GM13977 (cell line): ENCODE results near the gene STXBP6.

Experiments used
- DNase-seq: peaks from one replicate; pipeline ENCODE4 v3.0.0; 2012; ENCODE audit warnings: low spot score
- in situ Hi-C: fragments of 300-500 bp; cut with MboI; formaldehyde crosslinking; loops from one replicate; pipeline ENCODE4 v1.12.0; 2022; ENCODE audit warnings: low sequenced_read_pairs, low pct_unique_long_range_greater_than_20kb, mixed read lengths, inconsistent platforms; ENCODE audit not compliant: unreplicated experiment
- TF ChIP-seq, protein P1 (sequence below): IDR thresholded peaks from 2 replicates; pipeline ENCODE4 v1.5.1; 2012; ENCODE audit warnings: mild to moderate bottlenecking, control low read depth; ENCODE audit not compliant: insufficient read depth; ENCODE audit errors: extremely low read depth, missing control alignments

Gene STXBP6

DNA sequence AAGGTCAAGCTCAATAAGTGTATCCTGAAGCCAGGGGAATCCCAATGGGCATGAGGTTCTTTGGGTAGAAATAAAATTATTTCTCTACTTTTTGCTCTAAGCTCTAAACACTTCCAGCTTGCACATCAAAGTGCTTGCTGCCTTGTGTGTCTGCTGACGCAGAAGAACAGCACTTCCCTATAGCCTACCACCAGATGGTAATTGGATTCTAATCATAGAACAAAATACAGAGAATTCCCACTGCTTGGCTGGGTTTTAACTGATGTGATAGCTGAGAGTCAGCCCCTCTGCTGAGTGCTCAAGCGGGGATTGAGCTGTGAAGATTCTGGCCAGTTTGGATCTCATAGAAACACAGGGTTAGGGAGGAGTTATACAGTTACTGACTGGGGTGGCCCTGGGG is 283.5 kb downstream of the STXBP6 start:
- in situ Hi-C loops: no loop called here
- no peak for DNase-seq
- TF ChIP-seq, protein P1, sequence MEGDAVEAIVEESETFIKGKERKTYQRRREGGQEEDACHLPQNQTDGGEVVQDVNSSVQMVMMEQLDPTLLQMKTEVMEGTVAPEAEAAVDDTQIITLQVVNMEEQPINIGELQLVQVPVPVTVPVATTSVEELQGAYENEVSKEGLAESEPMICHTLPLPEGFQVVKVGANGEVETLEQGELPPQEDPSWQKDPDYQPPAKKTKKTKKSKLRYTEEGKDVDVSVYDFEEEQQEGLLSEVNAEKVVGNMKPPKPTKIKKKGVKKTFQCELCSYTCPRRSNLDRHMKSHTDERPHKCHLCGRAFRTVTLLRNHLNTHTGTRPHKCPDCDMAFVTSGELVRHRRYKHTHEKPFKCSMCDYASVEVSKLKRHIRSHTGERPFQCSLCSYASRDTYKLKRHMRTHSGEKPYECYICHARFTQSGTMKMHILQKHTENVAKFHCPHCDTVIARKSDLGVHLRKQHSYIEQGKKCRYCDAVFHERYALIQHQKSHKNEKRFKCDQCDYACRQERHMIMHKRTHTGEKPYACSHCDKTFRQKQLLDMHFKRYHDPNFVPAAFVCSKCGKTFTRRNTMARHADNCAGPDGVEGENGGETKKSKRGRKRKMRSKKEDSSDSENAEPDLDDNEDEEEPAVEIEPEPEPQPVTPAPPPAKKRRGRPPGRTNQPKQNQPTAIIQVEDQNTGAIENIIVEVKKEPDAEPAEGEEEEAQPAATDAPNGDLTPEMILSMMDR: no peak

DNA sequence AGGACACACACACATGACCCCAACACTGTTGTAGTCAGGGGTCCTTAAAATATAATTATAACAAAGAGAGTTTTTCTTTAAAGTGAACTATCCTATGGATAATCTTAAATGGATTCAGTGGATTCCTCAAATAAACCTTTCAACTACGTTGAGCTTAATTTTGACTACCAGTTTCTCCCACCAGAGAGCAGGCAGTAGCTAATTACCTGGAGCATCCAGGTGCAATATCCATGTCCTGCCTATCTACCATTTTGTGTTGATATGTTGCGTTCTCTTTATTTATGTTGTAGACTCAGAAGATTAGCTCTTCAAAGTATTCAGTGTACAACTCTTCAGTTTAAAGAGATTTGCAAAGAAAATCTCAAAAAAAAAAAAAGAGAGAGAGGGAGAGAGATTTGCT is 288.8 kb downstream of the STXBP6 start:
- DNase-seq: no peak
- TF ChIP-seq, protein P1: no peak
- in situ Hi-C loops: no loop called here
